CD4-positive, alpha-beta T cell (primary cell): ENCODE data around the gene DAB2. TPM values are rescaled to one million over a fixed set of nuclear protein-coding genes. Genes with fewer than 3 reads are reported as not detected.

Experiments used
- ATAC-seq: fragments of 200-7000 bp; cut with Tn5 transposase; one replicate; pipeline ENCODE4 v1.10.0; 2022; ENCODE audit warnings: mild to moderate bottlenecking; ENCODE audit not compliant: poor library complexity
- CTCF ChIA-PET: fragments of 350-600 bp; sonication (Branson Sonifier 250); formaldehyde crosslinking; loops from one replicate; lab custom pipeline; 2021; ENCODE audit warnings: antibody characterized with exemption, inconsistent platforms; lab: Charles Lee
- POLR2A ChIA-PET: fragments of 350-600 bp; sonication (Branson Sonifier 250); formaldehyde crosslinking; loops from one replicate; lab custom pipeline; 2021; ENCODE audit warnings: antibody characterized with exemption, inconsistent platforms; lab: Charles Lee
- DNase-seq, 14 experiments: peaks; one replicate each; pipeline ENCODE4 v3.0.0-alpha.2; 2013 to 2020; ENCODE audit warnings: mixed read lengths in 2 of 14
- H3K27ac ChIP-seq, 2 donors: one replicate each; pipeline versions ENCODE4 v1.5.1 to v1.7.0; 2013; ENCODE audit warnings: low read length in 2 of 2, low read depth in 1 of 2, mild to moderate bottlenecking in 1 of 2
- H3K27me3 ChIP-seq, 2 experiments: 1 replicate in 1 of 2; 2 replicates in 1 of 2; pipeline versions ENCODE4 v1.6.1 to v1.7.0; 2013; ENCODE audit warnings: low read length in 2 of 2, control low read depth in 1 of 2, mild to moderate bottlenecking in 1 of 2, moderate library complexity in 1 of 2; ENCODE audit not compliant: insufficient read depth in 2 of 2, control insufficient read depth in 1 of 2
- H3K36me3 ChIP-seq: one replicate; pipeline ENCODE4 v1.6.1; 2013; ENCODE audit warnings: low read length, control low read depth; ENCODE audit not compliant: insufficient read depth
- H3K4me1 ChIP-seq: one replicate; pipeline ENCODE4 v1.6.1; 2013; ENCODE audit warnings: low read length, control low read depth; ENCODE audit not compliant: insufficient read depth
- H3K4me3 ChIP-seq: one replicate; pipeline ENCODE4 v1.5.1; 2013; ENCODE audit warnings: mild to moderate bottlenecking, low read length, moderate library complexity
- H3K9me3 ChIP-seq, 2 experiments: 1 replicate in 1 of 2; 2 replicates in 1 of 2; pipeline versions ENCODE4 v1.6.1 to v1.7.0; 2013; ENCODE audit warnings: low read length in 2 of 2, mild to moderate bottlenecking in 2 of 2, control low read depth in 1 of 2, moderate library complexity in 1 of 2; ENCODE audit not compliant: control insufficient read depth in 1 of 2, insufficient read depth in 1 of 2
- H3K27ac Mint-ChIP-seq: one replicate; pipeline ENCODE4 v1.8.0; 2020; ENCODE audit warnings: mixed read lengths
- H3K27me3 Mint-ChIP-seq: one replicate; pipeline ENCODE4 v1.8.0; 2021; ENCODE audit warnings: mixed read lengths
- H3K36me3 Mint-ChIP-seq: one replicate; pipeline ENCODE4 v1.8.0; 2021; ENCODE audit warnings: low read depth, mixed read lengths
- H3K4me1 Mint-ChIP-seq: one replicate; pipeline ENCODE4 v1.8.0; 2021; ENCODE audit warnings: low read depth, mixed read lengths
- H3K4me3 Mint-ChIP-seq: one replicate; pipeline ENCODE4 v1.8.0; 2020; ENCODE audit warnings: mild to moderate bottlenecking, mixed read lengths
- H3K9me3 Mint-ChIP-seq: one replicate; pipeline ENCODE4 v1.8.0; 2020; ENCODE audit warnings: mixed read lengths
- CTCF ChIP-seq: fragments of 200-600 bp; IDR thresholded peaks from one replicate; pipeline ENCODE4 v1.8.0; 2022; ENCODE audit warnings: antibody characterized with exemption, mild to moderate bottlenecking
- intact Hi-C, 2 experiments: fragments of 100-400 bp; cut with DNase I in 1 of 2; cut with micrococcal nuclease in 1 of 2; formaldehyde crosslinking; loops; one replicate each; pipeline versions ENCODE4 v1.15.1 to v1.9.0; 2023 to 2025; cut with DNase I, micrococcal nuclease
- total RNA-seq, 174 experiments: library from RNA in 2 of 174; stranded (reverse) in 2 of 174; gene quantifications; one replicate each; pipeline ENCODE4 v1.2.3 and lab custom pipeline; 2021 to 2026

The DAB2 gene
- total RNA-seq, 2 experiments from 2014 or later, result 0.31 to 0.47 TPM

GRCh38 chr5:39379693-39380092 lies 45.1 kb downstream of the DAB2 start:
- no peak overlapping the region for H3K4me3 ChIP-seq
- H3K36me3 ChIP-seq, result no peaks in the 10 kb centered on the region
- H3K9me3 ChIP-seq, result no peaks in the 10 kb centered on the region
- DNase-seq, result no peak
- ChIA-PET POLR2A (interaction anchor here (1.1 kb wide), 1 partner anchor 232 kb away, joined by 4 read pairs; no protein-coding TSS in a partner anchor), CTCF (no interaction called here)
- ATAC-seq, result no peak
- H3K4me3 Mint-ChIP-seq, result no peak overlapping the region
- no peaks in the 10 kb centered on the region for H3K9me3 Mint-ChIP-seq
- no peak for TF ChIP-seq CTCF
- H3K4me1 ChIP-seq, result no peaks in the 10 kb centered on the region
- no peaks in the 10 kb centered on the region for H3K4me1 Mint-ChIP-seq
- no peaks in the 10 kb centered on the region for H3K36me3 Mint-ChIP-seq
- peaks cover 0 to 2% of the 10 kb centered on the region in 2 experiments for H3K27me3 ChIP-seq
- peaks cover 13% of the 10 kb centered on the region for H3K27me3 Mint-ChIP-seq
- H3K27ac Mint-ChIP-seq, result no peak overlapping the region
- intact Hi-C loops, result loop anchor here in 1 of 2 experiments (10.0 kb wide), 1 partner anchor 165 kb away; the partner anchor contains the start of gene FYB1
- H3K27ac ChIP-seq, result no peak overlapping the region

DNA sequence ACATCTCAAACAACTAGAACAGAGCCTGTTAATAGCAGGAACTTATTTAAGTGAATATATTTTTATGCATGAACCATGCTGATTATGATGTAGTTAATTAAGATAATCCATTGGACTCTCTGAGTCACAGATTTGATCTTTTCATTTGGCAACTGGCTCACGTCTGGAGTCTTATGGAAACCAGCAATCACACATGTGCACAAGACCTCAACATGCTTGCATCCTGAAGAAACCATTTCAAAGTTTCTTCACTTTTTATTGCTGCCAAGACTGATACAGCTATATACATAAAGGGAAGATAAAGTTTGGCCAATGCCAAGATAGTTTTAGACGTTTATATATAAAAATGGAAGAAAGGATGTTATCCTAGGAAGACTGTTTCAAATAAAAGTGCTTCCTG lies 47.2 kb downstream of the DAB2 start:
- no peak overlapping the region for H3K4me3 ChIP-seq
- intact Hi-C loops, result loop anchor here (2.0 to 10.0 kb wide), 2 partner anchors 163 to 169 kb away; partner anchors contain the start of gene FYB1 (in 1 of the 2)
- Mint-ChIP-seq H3K9me3 (no peaks in the 10 kb centered on the region), H3K36me3 (no peaks in the 10 kb centered on the region), H3K27ac (no peak overlapping the region), H3K27me3 (peaks cover 13% of the 10 kb centered on the region), H3K4me3 (no peak overlapping the region), H3K4me1 (no peaks in the 10 kb centered on the region)
- ATAC-seq, result no peak
- no peaks in the 10 kb centered on the region for H3K9me3 ChIP-seq
- ChIA-PET CTCF (no interaction called here), POLR2A (no interaction called here)
- no peak for TF ChIP-seq CTCF
- H3K27ac ChIP-seq, result no peak overlapping the region
- H3K36me3 ChIP-seq, result no peaks in the 10 kb centered on the region
- DNase-seq, result no peak
- no peaks in the 10 kb centered on the region for H3K27me3 ChIP-seq
- no peaks in the 10 kb centered on the region for H3K4me1 ChIP-seq

DNA sequence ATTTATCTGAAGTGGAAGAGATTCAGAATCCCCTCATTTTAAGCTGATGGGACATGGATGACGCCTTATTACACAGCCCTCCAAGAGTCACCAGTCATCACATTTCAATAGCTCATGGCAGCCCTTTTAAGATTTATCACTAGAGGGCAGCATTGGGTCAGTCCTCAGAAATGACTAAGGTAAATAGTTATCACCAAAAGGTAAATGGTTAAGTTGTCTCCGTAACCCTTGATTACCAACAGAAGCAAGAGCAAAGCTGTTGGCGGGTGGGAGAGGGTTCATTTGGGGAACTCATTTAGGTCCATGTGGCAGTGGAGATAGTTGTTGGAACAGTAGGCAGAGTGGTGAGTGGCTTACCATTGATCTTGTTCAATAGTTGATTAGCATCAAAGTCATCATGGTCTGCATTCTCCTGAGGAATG lies 48.5 kb downstream of the DAB2 start:
- no peak overlapping the region for H3K4me3 ChIP-seq
- peak; percentile 69 for TF ChIP-seq CTCF
- DNase-seq (peak in 8 of 14 experiments; percentile 1 to 62 (median 18)), ATAC-seq (peak; percentile 51)
- Mint-ChIP-seq H3K27ac (no peak overlapping the region), H3K4me3 (no peak overlapping the region), H3K27me3 (peaks cover 13% of the 10 kb centered on the region), H3K4me1 (no peaks in the 10 kb centered on the region), H3K36me3 (no peaks in the 10 kb centered on the region), H3K9me3 (no peaks in the 10 kb centered on the region)
- H3K27ac ChIP-seq, result no peak overlapping the region
- CTCF ChIA-PET, result interaction anchor here (0.7 to 1.6 kb wide), 7 partner anchors 8 to 1395 kb away, joined by 3 to 6 read pairs (median 4); partner anchors contain the start of gene DAB2
- H3K36me3 ChIP-seq, result no peaks in the 10 kb centered on the region
- H3K4me1 ChIP-seq, result no peaks in the 10 kb centered on the region
- POLR2A ChIA-PET, result no interaction called here
- H3K9me3 ChIP-seq, result no peaks in the 10 kb centered on the region
- no peaks in the 10 kb centered on the region for H3K27me3 ChIP-seq
- intact Hi-C loops, result loop anchor here (2.0 to 10.0 kb wide), 2 partner anchors 162 to 170 kb away; partner anchors contain the start of gene FYB1 (in 1 of the 2)
